ENCODE data around the gene ICAM2.

- TF ChIP-seq EZH2 (IDR thresholded peaks at IDR 0.05; ENCODE audit: insufficient read depth, poor library complexity, severe bottlenecking) (no peak), EZH2phosphoT487 (IDR thresholded peaks at IDR 0.05; ENCODE audit: insufficient read depth, low read depth) (no peak)
Measured at GRCh38 chr17:64016974-64017373, 3.5 kb downstream of the ICAM2 start.
